ENCODE data around the gene S100A12. TPM values are rescaled to one million over a fixed set of nuclear protein-coding genes. Genes with fewer than 3 reads are reported as not detected.
"Not testable (repeated sequence)": the region's sequence is repeated elsewhere in the genome, so short reads cannot be mapped to it uniquely, and the experiment has no call there.

S100A12 gene
- total and polyA plus RNA-seq, 9 of the 15 experiments (the other 6 are each of a cell fraction or from before 2014, with no cell fraction given): not detected

DNA sequence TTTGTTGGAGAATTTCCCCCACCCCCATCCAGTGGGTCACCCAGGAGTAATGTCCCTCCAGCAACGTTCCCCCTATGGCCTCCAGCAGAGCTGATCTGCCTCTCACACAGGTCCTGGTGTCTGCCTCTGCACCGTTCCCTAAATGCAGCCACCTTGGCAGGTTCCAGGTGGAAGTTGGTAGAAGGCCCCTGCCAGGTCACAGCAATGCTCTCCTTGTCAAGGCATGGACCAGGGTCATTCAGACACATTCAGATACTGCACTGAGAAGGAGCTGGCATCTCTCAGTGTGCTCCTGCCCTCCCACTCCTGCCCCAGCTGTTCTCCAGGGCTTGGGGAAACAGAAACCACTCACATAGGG is 44.0 kb upstream of the S100A12 start:
- H3K36me3 ChIP-seq (ENCODE audit: control insufficient read depth, insufficient read depth, low read length); ATAC-seq; H3K4me2 ChIP-seq (ENCODE audit: insufficient read depth, low read length); H3K79me2 ChIP-seq (ENCODE audit: control insufficient read depth, insufficient read depth, low read length); H3K4me1 ChIP-seq (replicated peaks in 1 of 2; ENCODE audit: control insufficient read depth in 2 of 2, insufficient read depth in 2 of 2, low read length in 2 of 2); in situ Hi-C loops (cut with MboI); H3K9me1 ChIP-seq (ENCODE audit: control insufficient read depth, insufficient read depth, low read length); BruUV-seq (replicated peaks); H3K9me3 ChIP-seq (replicated peaks; ENCODE audit: control insufficient read depth, insufficient read depth, low read depth, low read length); H4K20me1 ChIP-seq (replicated peaks; ENCODE audit: control insufficient read depth, insufficient read depth, low read length); DNase-seq (ENCODE audit: extremely low read depth in 1 of 4, low spot score in 3 of 4); CTCF ChIA-PET (ENCODE audit: low intra/inter-chr PET ratio); H3K4me3 ChIP-seq; intact Hi-C loops (cut with micrococcal nuclease); H3K27ac ChIP-seq (ENCODE audit: extremely low read depth, low read depth, low read length); FAIRE-seq; H2AFZ ChIP-seq (ENCODE audit: low read depth, low read length); H3K9ac ChIP-seq (ENCODE audit: insufficient read depth in 1 of 2, low read depth in 2 of 2, low read length in 2 of 2): not testable (repeated sequence)
- WGBS (ENCODE audit: insufficient coverage, low coverage, missing lambda C conversion rate): 0% methylated on average over 2 of the region's 2 CpGs
- POLR2A ChIA-PET: interaction anchor here (0.6 kb wide), 1 partner anchor 105 kb away, joined by 3 read pairs; no protein-coding TSS in a partner anchor
- peaks cover 0 to 21% of the 10 kb centered on the region in 2 experiments; a peak in 2 of 5 replicates for H3K27me3 ChIP-seq (ENCODE audit: control insufficient read depth in 2 of 2, insufficient read depth in 2 of 2, low read length in 2 of 2)

DNA sequence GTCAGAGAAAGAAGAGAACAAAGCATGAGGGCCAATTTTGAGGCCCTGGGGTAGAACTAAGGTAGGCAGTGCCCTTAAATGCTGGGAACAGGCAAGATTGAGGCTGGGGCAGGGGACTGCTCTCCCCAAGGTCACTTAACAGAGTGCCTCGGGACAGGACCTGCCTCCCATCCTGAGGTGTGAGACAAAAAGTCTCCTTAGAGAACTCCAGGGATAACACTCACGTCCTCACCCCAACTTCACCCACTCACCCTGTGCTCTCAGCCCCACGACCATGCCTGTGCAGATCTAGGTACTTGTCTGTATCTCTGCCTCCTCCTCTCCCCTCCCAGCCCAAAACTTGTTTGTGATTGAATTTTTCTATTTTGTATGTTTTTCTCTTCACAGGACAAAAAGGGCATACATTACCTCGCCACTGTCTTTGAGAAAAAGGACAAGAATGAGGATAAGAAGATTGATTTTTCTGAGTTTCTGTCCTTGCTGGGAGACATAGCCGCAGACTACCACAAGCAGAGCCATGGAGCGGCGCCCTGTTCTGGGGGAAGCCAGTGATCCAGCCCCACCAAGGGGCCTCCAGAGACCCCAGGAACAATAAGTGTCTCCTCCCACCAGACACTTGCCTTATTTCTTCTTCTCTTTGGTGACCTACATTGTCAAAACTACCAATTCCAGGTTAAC is 43.5 kb upstream of the S100A12 start:
- intact Hi-C loops (cut with micrococcal nuclease); CTCF ChIA-PET (ENCODE audit: low intra/inter-chr PET ratio); ATAC-seq; H3K27ac ChIP-seq (ENCODE audit: extremely low read depth, low read depth, low read length); H3K36me3 ChIP-seq (ENCODE audit: control insufficient read depth, insufficient read depth, low read length); H3K4me1 ChIP-seq (replicated peaks in 1 of 2; ENCODE audit: control insufficient read depth in 2 of 2, insufficient read depth in 2 of 2, low read length in 2 of 2); H3K9me1 ChIP-seq (ENCODE audit: control insufficient read depth, insufficient read depth, low read length); in situ Hi-C loops (cut with MboI); FAIRE-seq; H4K20me1 ChIP-seq (replicated peaks; ENCODE audit: control insufficient read depth, insufficient read depth, low read length); DNase-seq (ENCODE audit: extremely low read depth in 1 of 4, low spot score in 3 of 4); H3K4me3 ChIP-seq; BruUV-seq (replicated peaks); H3K9me3 ChIP-seq (replicated peaks; ENCODE audit: control insufficient read depth, insufficient read depth, low read depth, low read length); H3K4me2 ChIP-seq (ENCODE audit: insufficient read depth, low read length); POLR2A ChIA-PET; H3K9ac ChIP-seq (ENCODE audit: insufficient read depth in 1 of 2, low read depth in 2 of 2, low read length in 2 of 2); H2AFZ ChIP-seq (ENCODE audit: low read depth, low read length); H3K79me2 ChIP-seq (ENCODE audit: control insufficient read depth, insufficient read depth, low read length): not testable (repeated sequence)
- 1% methylated on average over 7 of the region's 7 CpGs for WGBS (ENCODE audit: insufficient coverage, low coverage, missing lambda C conversion rate)
- H3K27me3 ChIP-seq (ENCODE audit: control insufficient read depth in 2 of 2, insufficient read depth in 2 of 2, low read length in 2 of 2): peaks cover 0 to 21% of the 10 kb centered on the region in 2 experiments; a peak in 2 of 5 replicates
